Measurements from ENCODE around the gene EARS2. TPM values are rescaled to one million over a fixed set of nuclear protein-coding genes. Genes with fewer than 3 reads are reported as not detected.

EARS2 gene
- total and polyA plus RNA-seq, 10 of the 15 experiments (the other 5 are each of a cell fraction or from before 2014, with no cell fraction given): 12.9 to 65.9 (median 33.5) TPM

DNA sequence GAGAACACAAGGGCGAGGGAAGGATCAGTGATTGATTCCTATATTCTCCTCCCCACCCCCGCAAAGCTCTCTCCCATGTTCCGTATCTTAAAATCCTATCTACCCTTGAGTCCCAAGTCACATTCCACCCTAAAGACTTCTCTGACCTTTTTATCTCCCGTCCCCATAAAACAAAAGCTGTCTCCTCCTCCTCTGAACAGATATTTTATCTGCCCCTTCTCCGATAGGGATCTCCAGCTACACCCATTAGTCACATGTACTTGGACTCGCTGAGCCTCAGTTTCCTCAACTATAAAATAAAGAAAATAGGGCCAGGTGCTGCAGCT is 59.6 kb downstream of the EARS2 start:
- FAIRE-seq: no peak
- peaks cover 16% of the 10 kb centered on the region for H4K20me1 ChIP-seq (ENCODE audit: control insufficient read depth, insufficient read depth)
- CTCF ChIA-PET: interaction anchor here (0.9 to 1.5 kb wide), 3 partner anchors 57 to 63 kb away, joined by 3 to 5 read pairs (median 3); partner anchors contain the start of gene UBFD1
- in situ Hi-C loops (cut with MboI): no loop called here
- H3K27ac ChIP-seq (ENCODE audit: control insufficient read depth, insufficient read depth): no peak overlapping the region
- SMC1A ChIA-PET (ENCODE audit: uncharacterized antibody, unreplicated experiment): no interaction called here
- peaks cover 58% of the 10 kb centered on the region for H3K79me2 ChIP-seq (ENCODE audit: control insufficient read depth, insufficient read depth, low read length)
- POLR2A ChIA-PET: interaction anchor here (1.0 to 1.5 kb wide), 2 partner anchors 11 to 13 kb away, joined by 3 read pairs; partner anchors contain the start of gene GGA2
- ATAC-seq: no peak
- TF ChIP-seq CHD1 (IDR thresholded peaks at IDR 0.05; ENCODE audit: low read depth, low read length): no peak
- TF ChIP-seq SIN3A (IDR thresholded peaks at IDR 0.05; ENCODE audit: low read depth, low read length): no peak
- no peak for TF ChIP-seq ZZZ3 (IDR thresholded peaks at IDR 0.05; ENCODE audit: control insufficient read depth, insufficient read length, low read depth)
- no peak for TF ChIP-seq PBX3 (IDR thresholded peaks at IDR 0.05; ENCODE audit: insufficient replicate concordance, low read depth, low read length)
- TF ChIP-seq IRF4 (IDR thresholded peaks at IDR 0.05; ENCODE audit: low read depth, low read length): no peak
- TF ChIP-seq RFX5 (IDR thresholded peaks at IDR 0.05; ENCODE audit: low read depth, low read length): no peak
- no peak for TF ChIP-seq POU2F2 (IDR thresholded peaks at IDR 0.05; ENCODE audit: borderline replicate concordance, low read depth, low read length)
- TF ChIP-seq NR2C1 (IDR thresholded peaks at IDR 0.05): no peak
- TF ChIP-seq CHD2 (IDR thresholded peaks at IDR 0.05; ENCODE audit: borderline replicate concordance, low read depth, low read length): no peak
- no peak for TF ChIP-seq ESRRA (IDR thresholded peaks at IDR 0.05; ENCODE audit: low read length)
- no peak for TF ChIP-seq ZBED1 (IDR thresholded peaks at IDR 0.05; ENCODE audit: borderline replicate concordance)
- no peak for TF ChIP-seq WRNIP1 (IDR thresholded peaks at IDR 0.05; ENCODE audit: borderline replicate concordance, low read depth, low read length)
- TF ChIP-seq TCF7 (IDR thresholded peaks at IDR 0.05; ENCODE audit: borderline replicate concordance): no peak
- TF ChIP-seq PKNOX1 (IDR thresholded peaks at IDR 0.05): no peak
- TF ChIP-seq RELA (IDR thresholded peaks at IDR 0.05; ENCODE audit: borderline replicate concordance, partially characterized antibody): no peak
- no peak for TF ChIP-seq ATF7 (IDR thresholded peaks at IDR 0.05; ENCODE audit: low read depth)
- TF ChIP-seq, protein P1, sequence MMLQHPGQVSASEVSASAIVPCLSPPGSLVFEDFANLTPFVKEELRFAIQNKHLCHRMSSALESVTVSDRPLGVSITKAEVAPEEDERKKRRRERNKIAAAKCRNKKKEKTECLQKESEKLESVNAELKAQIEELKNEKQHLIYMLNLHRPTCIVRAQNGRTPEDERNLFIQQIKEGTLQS (IDR thresholded peaks at IDR 0.05; ENCODE audit: borderline replicate concordance, extremely low read depth, low read depth, low read length): no peak
- peaks cover 12% of the 10 kb centered on the region for H3K4me1 ChIP-seq (ENCODE audit: control insufficient read depth, insufficient read depth, low read length)
- intact Hi-C loops (cut with micrococcal nuclease; ENCODE audit: unreplicated experiment): no loop called here
- no peak overlapping the region for H3K4me3 ChIP-seq
- no peaks in the 10 kb centered on the region for H3K9me3 ChIP-seq (replicated peaks; ENCODE audit: control insufficient read depth, insufficient read depth, low read length)
- H3K9ac ChIP-seq (ENCODE audit: control insufficient read depth, insufficient read depth, low read length): no peak overlapping the region
- H3K36me3 ChIP-seq (ENCODE audit: control insufficient read depth in 2 of 2, insufficient read depth in 2 of 2, low read length in 1 of 2): peaks cover 34 to 35% of the 10 kb centered on the region in 2 experiments
- no peak overlapping the region for H2AFZ ChIP-seq (ENCODE audit: control insufficient read depth, low read depth, low read length)
- 80% methylated on average over 6 of the region's 6 CpGs for WGBS (ENCODE audit: insufficient coverage, insufficient replicate concordance, low lambda C conversion rate, missing lambda C conversion rate)
- no peak for DNase-seq (ENCODE audit: low read depth, low spot score)
- no peak overlapping the region for H3K4me2 ChIP-seq (ENCODE audit: control insufficient read depth, insufficient read depth)
- RAD21 ChIA-PET (ENCODE audit: unreplicated experiment): no interaction called here
- H3K27me3 ChIP-seq (replicated peaks in 1 of 2; ENCODE audit: control insufficient read depth in 2 of 2, insufficient read depth in 2 of 2, low read length in 1 of 2): no peaks in the 10 kb centered on the region
- no TSS peak for BruUV-seq (replicated peaks)

All from GM12878 (cell line).